ENCODE results near the gene ZNF675. TPM values are rescaled to one million over a fixed set of nuclear protein-coding genes. Genes with fewer than 3 reads are reported as not detected.
"Not testable (repeated sequence)": the region's sequence is repeated elsewhere in the genome, so short reads cannot be mapped to it uniquely, and the experiment has no call there.

Gene ZNF675
- total RNA-seq, 1 experiment from 2014 or later, result 11.9 TPM

DNA sequence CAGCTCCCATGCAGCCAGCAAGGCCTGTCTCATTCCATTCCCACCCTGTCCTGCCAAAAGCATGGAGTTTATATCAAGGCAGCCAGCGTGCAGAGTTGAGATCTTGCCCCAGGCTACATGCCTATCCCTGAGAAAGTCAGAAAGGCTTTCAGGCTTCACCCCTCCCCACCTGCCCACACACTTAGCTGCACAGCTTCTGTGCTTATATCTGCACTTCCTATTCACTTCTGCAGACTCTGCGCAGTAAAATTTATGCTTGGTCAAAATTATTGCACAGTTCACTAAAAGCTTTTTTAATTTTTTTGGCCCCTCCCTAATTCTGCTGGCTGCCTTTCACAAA is 12.5 kb upstream of the ZNF675 start:
- ChIA-PET CTCF (interaction anchor here (0.6 kb wide), 1 partner anchor 216 kb away, joined by 4 read pairs; no protein-coding TSS in a partner anchor), POLR2A (ENCODE audit: unreplicated experiment) (interaction anchor here (0.6 to 0.7 kb wide), 3 partner anchors 13 to 826 kb away, joined by 3 to 23 read pairs (median 7); partner anchors contain the start of genes ZNF675 and ZNF681)
- no peaks in the 10 kb centered on the region for H3F3A ChIP-seq (ENCODE audit: insufficient read depth, low read depth)
- H3K36me3 ChIP-seq (ENCODE audit: low read depth), result no peaks in the 10 kb centered on the region
- no peak overlapping the region for H3K27ac ChIP-seq
- H3K4me1 ChIP-seq (replicated peaks; ENCODE audit: insufficient read depth), result no peaks in the 10 kb centered on the region; the same call in 1 of the 2 replicates
- no TSS peak for BruUV-seq (replicated peaks)
- intact Hi-C loops (cut with micrococcal nuclease; ENCODE audit: unreplicated experiment), result no loop called here
- no peak for TF ChIP-seq EZH2 (IDR thresholded peaks at IDR 0.05; ENCODE audit: low read depth)
- TF ChIP-seq, protein P1, sequence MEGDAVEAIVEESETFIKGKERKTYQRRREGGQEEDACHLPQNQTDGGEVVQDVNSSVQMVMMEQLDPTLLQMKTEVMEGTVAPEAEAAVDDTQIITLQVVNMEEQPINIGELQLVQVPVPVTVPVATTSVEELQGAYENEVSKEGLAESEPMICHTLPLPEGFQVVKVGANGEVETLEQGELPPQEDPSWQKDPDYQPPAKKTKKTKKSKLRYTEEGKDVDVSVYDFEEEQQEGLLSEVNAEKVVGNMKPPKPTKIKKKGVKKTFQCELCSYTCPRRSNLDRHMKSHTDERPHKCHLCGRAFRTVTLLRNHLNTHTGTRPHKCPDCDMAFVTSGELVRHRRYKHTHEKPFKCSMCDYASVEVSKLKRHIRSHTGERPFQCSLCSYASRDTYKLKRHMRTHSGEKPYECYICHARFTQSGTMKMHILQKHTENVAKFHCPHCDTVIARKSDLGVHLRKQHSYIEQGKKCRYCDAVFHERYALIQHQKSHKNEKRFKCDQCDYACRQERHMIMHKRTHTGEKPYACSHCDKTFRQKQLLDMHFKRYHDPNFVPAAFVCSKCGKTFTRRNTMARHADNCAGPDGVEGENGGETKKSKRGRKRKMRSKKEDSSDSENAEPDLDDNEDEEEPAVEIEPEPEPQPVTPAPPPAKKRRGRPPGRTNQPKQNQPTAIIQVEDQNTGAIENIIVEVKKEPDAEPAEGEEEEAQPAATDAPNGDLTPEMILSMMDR (conservative IDR thresholded peaks at IDR 0.05), result no peak
- H3K4me2 ChIP-seq, result 0 out of 2 replicates have a peak overlapping the region, but pooled peaks have one; percentile 4
- no peaks in the 10 kb centered on the region for H4K20me1 ChIP-seq (ENCODE audit: insufficient read depth)
- H3K9me3 ChIP-seq (ENCODE audit: insufficient read depth, low read depth), result peaks cover 11% of the 10 kb centered on the region; the same call in 1 of the 2 replicates
- no peak overlapping the region for H2AFZ ChIP-seq
- no peaks in the 10 kb centered on the region for H3K79me2 ChIP-seq (ENCODE audit: low read depth)
- H3K9me2 ChIP-seq (ENCODE audit: insufficient read depth), result no peaks in the 10 kb centered on the region
- H3K27me3 ChIP-seq (ENCODE audit: insufficient read depth, low read depth), result no peaks in the 10 kb centered on the region
- peak in 1 of 2 experiments; percentile 62 for DNase-seq
- no peak overlapping the region for H3K4me3 ChIP-seq

- Histone ChIP-seq H3K36me3 (ENCODE audit: low read depth) (no peaks in the 10 kb centered on the region), H3K27ac (no peak overlapping the region; the same call in 1 of the 2 replicates), H3K9me3 (ENCODE audit: insufficient read depth, low read depth) (peaks cover 11% of the 10 kb centered on the region; the same call in 1 of the 2 replicates), H3K79me2 (ENCODE audit: low read depth) (no peaks in the 10 kb centered on the region), H3K4me3 (no peak overlapping the region), H3K4me2 (0 out of 2 replicates have a peak overlapping the region, but pooled peaks have one; percentile 4), H4K20me1 (ENCODE audit: insufficient read depth) (no peaks in the 10 kb centered on the region), H3F3A (ENCODE audit: insufficient read depth, low read depth) (no peaks in the 10 kb centered on the region), H3K27me3 (ENCODE audit: insufficient read depth, low read depth) (no peaks in the 10 kb centered on the region), H3K9me2 (ENCODE audit: insufficient read depth) (no peaks in the 10 kb centered on the region), H2AFZ (no peak overlapping the region), H3K4me1 (replicated peaks; ENCODE audit: insufficient read depth) (no peaks in the 10 kb centered on the region; the same call in 1 of the 2 replicates)
- peak in 1 of 2 experiments; percentile 60 for DNase-seq
- ChIA-PET POLR2A (ENCODE audit: unreplicated experiment) (interaction anchor here (0.6 to 0.7 kb wide), 3 partner anchors 12 to 825 kb away, joined by 3 to 23 read pairs (median 7); partner anchors contain the start of genes ZNF675 and ZNF681), CTCF (interaction anchor here (0.6 kb wide), 1 partner anchor 215 kb away, joined by 4 read pairs; no protein-coding TSS in a partner anchor)
- TF ChIP-seq, protein P1 (conservative IDR thresholded peaks at IDR 0.05), result no peak
- no peak for TF ChIP-seq EZH2 (IDR thresholded peaks at IDR 0.05; ENCODE audit: low read depth)
- intact Hi-C loops (cut with micrococcal nuclease; ENCODE audit: unreplicated experiment), result no loop called here
- no TSS peak for BruUV-seq (replicated peaks)
These were observed 11.9 kb upstream of the ZNF675 start for GRCh38 chr19:23698711-23699520.

DNA sequence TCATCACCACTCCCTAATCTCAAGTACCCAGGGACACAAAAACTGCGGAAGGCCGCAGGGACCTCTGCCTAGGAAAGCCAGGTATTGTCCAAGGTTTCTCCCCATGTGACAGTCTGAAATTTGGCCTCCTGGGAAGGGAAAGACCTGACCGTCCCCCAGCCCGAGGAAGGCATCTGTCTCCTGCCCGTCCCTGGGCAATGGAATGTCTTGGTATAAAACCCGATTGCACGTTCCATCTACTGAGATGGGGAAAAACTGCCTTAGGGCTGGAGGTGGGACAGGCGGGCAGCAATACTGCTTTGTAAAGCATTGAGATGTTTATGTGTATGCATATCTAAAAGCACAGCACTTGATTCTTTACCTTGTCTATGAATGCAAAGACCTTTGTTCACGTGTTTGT is 5.9 kb upstream of the ZNF675 start:
- H3K4me1 ChIP-seq (replicated peaks; ENCODE audit: insufficient read depth); H3K4me3 ChIP-seq; BruUV-seq (replicated peaks); POLR2A ChIA-PET (ENCODE audit: unreplicated experiment); H3F3A ChIP-seq (ENCODE audit: insufficient read depth, low read depth); H4K20me1 ChIP-seq (ENCODE audit: insufficient read depth); intact Hi-C loops (cut with micrococcal nuclease; ENCODE audit: unreplicated experiment); H3K27me3 ChIP-seq (ENCODE audit: insufficient read depth, low read depth); H3K27ac ChIP-seq; H3K36me3 ChIP-seq (ENCODE audit: low read depth); H2AFZ ChIP-seq; H3K9me2 ChIP-seq (ENCODE audit: insufficient read depth); CTCF ChIA-PET; DNase-seq; H3K79me2 ChIP-seq (ENCODE audit: low read depth); H3K4me2 ChIP-seq; H3K9me3 ChIP-seq (ENCODE audit: insufficient read depth, low read depth): not testable (repeated sequence)

Data from PC-9 (cell line).